Fibroblast of lung (primary cell): ENCODE measurements around the gene PTPRE. TPM values are rescaled to one million over a fixed set of nuclear protein-coding genes. Genes with fewer than 3 reads are reported as not detected.

Experiments used
- DNase-seq, 2 donors: peaks; one replicate each; pipeline versions ENCODE4 v3.0.0 to v3.0.0-alpha.2; 2010; ENCODE audit warnings: low read depth in 2 of 2
- H2AFZ ChIP-seq: 2 replicates; pipeline ENCODE4 v1.5.1; 2012; ENCODE audit warnings: low read length, control low read depth, inconsistent platforms
- H3K27ac ChIP-seq: 2 replicates; pipeline ENCODE4 v1.5.1; 2011; ENCODE audit warnings: low read length, control low read depth; ENCODE audit not compliant: insufficient read depth
- H3K27me3 ChIP-seq: 2 replicates; pipeline ENCODE4 v1.5.1; 2011; ENCODE audit warnings: mild to moderate bottlenecking, low read length; ENCODE audit not compliant: control insufficient read depth, insufficient read depth
- H3K36me3 ChIP-seq: 2 replicates; pipeline ENCODE4 v1.5.1; 2011; ENCODE audit warnings: low read length; ENCODE audit not compliant: control insufficient read depth, insufficient read depth
- H3K4me1 ChIP-seq: 2 replicates; pipeline ENCODE4 v1.5.1; 2011; ENCODE audit warnings: low read length; ENCODE audit not compliant: control insufficient read depth, insufficient read depth; ENCODE audit errors: extremely low read depth
- H3K4me2 ChIP-seq: 2 replicates; pipeline ENCODE4 v1.5.1; 2011; ENCODE audit warnings: low read length, control low read depth; ENCODE audit not compliant: insufficient read depth; ENCODE audit errors: extremely low read depth
- H3K4me3 ChIP-seq, 4 experiments: fragments of 200-600 bp in 1 of 4; sonication (generic) in 1 of 4; replicated peaks in 1 of 4; 2 replicates each; pipeline ENCODE4 v1.5.1; 2011 to 2016; ENCODE audit warnings: low read length in 4 of 4, low read depth in 3 of 4, mild to moderate bottlenecking in 3 of 4, control low read depth in 2 of 4, inconsistent platforms in 1 of 4, mixed read lengths in 1 of 4; ENCODE audit not compliant: insufficient read depth in 1 of 4; ENCODE audit errors: control extremely low read depth in 1 of 4
- H3K79me2 ChIP-seq: 2 replicates; pipeline ENCODE4 v1.5.1; 2012; ENCODE audit warnings: mild to moderate bottlenecking, low read length, inconsistent platforms; ENCODE audit not compliant: control insufficient read depth, insufficient read depth
- H3K9ac ChIP-seq: 2 replicates; pipeline ENCODE4 v1.5.1; 2011; ENCODE audit warnings: mild to moderate bottlenecking, low read length, control low read depth; ENCODE audit not compliant: insufficient read depth
- H3K9me3 ChIP-seq: 2 replicates; pipeline ENCODE4 v1.5.1; 2012; ENCODE audit warnings: low read depth, low read length; ENCODE audit not compliant: control insufficient read depth, insufficient read depth
- H4K20me1 ChIP-seq: 2 replicates; pipeline ENCODE4 v1.5.1; 2011; ENCODE audit warnings: low read length; ENCODE audit not compliant: control insufficient read depth, insufficient read depth; ENCODE audit errors: extremely low read depth
- EZH2 ChIP-seq: IDR thresholded peaks from 2 replicates; pipeline ENCODE4 v1.5.1; 2012; ENCODE audit warnings: low read length, control low read depth, mild to moderate bottlenecking; ENCODE audit errors: missing control alignments
- polyA plus RNA-seq, 2 donors: library from polyadenylated mRNA; depleted of rRNA in 1 of 2; stranded (reverse) in 1 of 2; unstranded in 1 of 2; fragments of >200 nt; gene quantifications; 2 replicates each; pipeline ENCODE4 v1.2.1, GENCODE V29; 2011 to 2012; ENCODE audit warnings: missing spikeins in 1 of 2
- total RNA-seq: library from RNA; depleted of rRNA; stranded (reverse); fragments of >200 nt; gene quantifications from 2 replicates; pipeline ENCODE4 v1.2.1, GENCODE V29; 2014
- TF ChIP-seq, protein P1 (sequence below), 2 donors: IDR thresholded peaks in 1 of 2; conservative IDR thresholded peaks in 1 of 2; 1 replicate in 1 of 2; 2 replicates in 1 of 2; pipeline ENCODE4 v1.5.1; 2011 to 2012; ENCODE audit warnings: low read length in 2 of 2, control low read depth in 1 of 2, inconsistent platforms in 1 of 2, low read depth in 1 of 2, mild to moderate bottlenecking in 1 of 2

Gene PTPRE
- total and polyA plus RNA-seq, 2 donors (not counting 1 experiment from before 2014, with no cell fraction given), result 0.75 to 1.8 TPM

DNA sequence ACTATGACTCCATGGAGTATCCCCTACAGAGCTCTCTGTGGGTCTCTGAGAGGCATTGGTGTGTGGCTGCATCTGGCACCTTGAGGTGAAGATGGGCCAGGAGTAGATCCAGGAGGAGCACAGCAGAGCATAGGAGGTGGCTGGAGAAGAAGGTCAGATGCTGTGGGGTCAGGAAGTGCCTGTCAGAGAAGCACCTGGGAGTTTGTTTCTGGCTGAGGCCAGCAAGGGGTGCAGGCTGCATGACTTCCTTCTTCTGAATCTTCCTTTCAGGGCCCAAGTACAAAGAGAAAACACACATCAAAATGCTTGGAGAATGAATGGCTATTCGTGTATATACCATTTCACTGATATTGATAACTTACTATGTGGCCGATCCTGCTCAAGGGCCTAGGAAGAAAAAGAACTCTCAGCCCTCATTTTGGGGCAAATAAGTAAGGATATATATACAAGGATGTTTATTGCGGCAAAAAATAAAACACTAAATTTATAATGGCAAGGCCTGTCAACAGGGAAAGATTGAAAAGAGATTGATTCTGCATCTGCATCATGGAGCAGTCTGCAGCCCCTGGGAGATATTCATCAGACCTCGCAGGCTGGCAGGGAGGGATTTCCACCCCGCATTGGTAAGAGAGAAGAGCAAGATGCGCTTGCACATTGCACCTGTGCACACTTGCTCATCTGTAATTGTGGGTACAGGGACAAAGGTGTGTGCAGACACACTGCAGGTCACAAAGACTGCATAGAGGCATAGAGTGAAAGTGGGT is 39.2 kb downstream of the PTPRE start:
- no peak overlapping the region for H3K4me3 ChIP-seq
- H3K9ac ChIP-seq, result no peak overlapping the region
- no peaks in the 10 kb centered on the region for H3K36me3 ChIP-seq
- TF ChIP-seq, protein P1, sequence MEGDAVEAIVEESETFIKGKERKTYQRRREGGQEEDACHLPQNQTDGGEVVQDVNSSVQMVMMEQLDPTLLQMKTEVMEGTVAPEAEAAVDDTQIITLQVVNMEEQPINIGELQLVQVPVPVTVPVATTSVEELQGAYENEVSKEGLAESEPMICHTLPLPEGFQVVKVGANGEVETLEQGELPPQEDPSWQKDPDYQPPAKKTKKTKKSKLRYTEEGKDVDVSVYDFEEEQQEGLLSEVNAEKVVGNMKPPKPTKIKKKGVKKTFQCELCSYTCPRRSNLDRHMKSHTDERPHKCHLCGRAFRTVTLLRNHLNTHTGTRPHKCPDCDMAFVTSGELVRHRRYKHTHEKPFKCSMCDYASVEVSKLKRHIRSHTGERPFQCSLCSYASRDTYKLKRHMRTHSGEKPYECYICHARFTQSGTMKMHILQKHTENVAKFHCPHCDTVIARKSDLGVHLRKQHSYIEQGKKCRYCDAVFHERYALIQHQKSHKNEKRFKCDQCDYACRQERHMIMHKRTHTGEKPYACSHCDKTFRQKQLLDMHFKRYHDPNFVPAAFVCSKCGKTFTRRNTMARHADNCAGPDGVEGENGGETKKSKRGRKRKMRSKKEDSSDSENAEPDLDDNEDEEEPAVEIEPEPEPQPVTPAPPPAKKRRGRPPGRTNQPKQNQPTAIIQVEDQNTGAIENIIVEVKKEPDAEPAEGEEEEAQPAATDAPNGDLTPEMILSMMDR (conservative IDR thresholded peaks at IDR 0.05 in 1 of 2, IDR thresholded peaks at IDR 0.05 in 1 of 2; ENCODE audit: low read depth in 1 of 2, low read length in 2 of 2), result no peak
- no peak for TF ChIP-seq EZH2
- H3K4me2 ChIP-seq, result no peak overlapping the region
- no peaks in the 10 kb centered on the region for H4K20me1 ChIP-seq
- H3K27me3 ChIP-seq, result no peaks in the 10 kb centered on the region
- no peaks in the 10 kb centered on the region for H3K79me2 ChIP-seq
- H2AFZ ChIP-seq, result no peak overlapping the region
- DNase-seq, result no peak
- H3K9me3 ChIP-seq, result no peaks in the 10 kb centered on the region
- no peak overlapping the region for H3K27ac ChIP-seq
- H3K4me1 ChIP-seq, result no peaks in the 10 kb centered on the region

DNA sequence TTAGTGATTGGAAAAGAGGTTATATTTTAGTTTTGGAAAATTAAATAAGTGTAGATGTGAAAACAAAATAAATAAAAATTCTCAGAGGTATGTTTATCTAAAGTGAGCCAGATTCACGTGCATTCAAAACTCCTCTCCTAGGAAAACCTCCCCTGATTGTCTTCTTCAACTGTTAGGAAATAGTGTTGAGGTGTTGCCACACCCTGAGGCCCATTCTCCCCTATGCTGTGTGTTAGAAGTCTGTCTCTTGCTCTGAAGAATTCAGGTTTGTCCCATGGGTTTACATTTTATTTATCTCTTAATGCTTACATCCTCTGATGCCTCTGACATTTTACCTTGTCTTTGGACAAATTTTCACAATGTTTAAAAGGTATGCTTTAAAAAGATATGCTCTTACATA is 40.3 kb downstream of the PTPRE start:
- H3K27ac ChIP-seq, result no peak overlapping the region
- no peak overlapping the region for H2AFZ ChIP-seq
- H3K4me2 ChIP-seq, result no peak overlapping the region
- H3K27me3 ChIP-seq, result no peaks in the 10 kb centered on the region
- H3K9ac ChIP-seq, result no peak overlapping the region
- no peak for DNase-seq
- no peaks in the 10 kb centered on the region for H3K36me3 ChIP-seq
- no peaks in the 10 kb centered on the region for H4K20me1 ChIP-seq
- no peak for TF ChIP-seq EZH2
- no peaks in the 10 kb centered on the region for H3K9me3 ChIP-seq
- no peaks in the 10 kb centered on the region for H3K4me1 ChIP-seq
- H3K4me3 ChIP-seq, result no peak overlapping the region
- no peaks in the 10 kb centered on the region for H3K79me2 ChIP-seq

DNA sequence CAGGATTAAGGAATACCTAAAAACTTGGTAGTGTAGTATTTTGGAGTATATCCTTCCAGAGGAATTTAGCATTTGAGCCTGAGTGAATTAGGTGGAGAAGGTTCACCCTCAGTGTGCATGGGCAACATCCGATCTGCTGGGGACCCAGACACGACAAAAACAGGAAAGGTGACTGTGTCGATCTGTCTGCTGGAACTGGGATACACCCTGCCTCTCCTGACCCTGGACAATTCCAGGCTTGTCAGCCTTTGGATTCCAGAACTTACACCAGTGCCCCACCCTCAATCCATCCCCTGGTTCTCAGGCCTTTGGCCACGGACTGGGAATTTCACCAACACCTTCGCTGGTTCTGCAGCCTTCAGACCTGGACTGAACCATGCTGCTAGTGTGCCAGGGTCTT is 41.9 kb downstream of the PTPRE start:
- Histone ChIP-seq H3K4me3 (no peak overlapping the region), H3K4me1 (no peaks in the 10 kb centered on the region), H3K4me2 (no peak overlapping the region), H3K9me3 (no peaks in the 10 kb centered on the region), H3K9ac (no peak overlapping the region), H3K27ac (no peak overlapping the region), H3K79me2 (no peaks in the 10 kb centered on the region), H2AFZ (no peak overlapping the region), H3K27me3 (no peaks in the 10 kb centered on the region), H3K36me3 (no peaks in the 10 kb centered on the region), H4K20me1 (no peaks in the 10 kb centered on the region)
- no peak for DNase-seq
- TF ChIP-seq, protein P1 (conservative IDR thresholded peaks at IDR 0.05 in 1 of 2, IDR thresholded peaks at IDR 0.05 in 1 of 2; ENCODE audit: low read depth in 1 of 2, low read length in 2 of 2), result no peak
- TF ChIP-seq EZH2, result no peak
